Endothelial cell of umbilical vein (primary cell): ENCODE data around the gene FLNB. TPM values are rescaled to one million over a fixed set of nuclear protein-coding genes. Genes with fewer than 3 reads are reported as not detected.

Experiments
- BruUV-seq: library from RNA; stranded (reverse); fragments of 400-500 nt; replicated peaks from 2 replicates; lab custom pipeline; 2021; lab: Mats Ljungman, UMichigan
- CTCF ChIA-PET: fragments of 300-600, 350-600 bp; sonication (Branson Sonifier 250); formaldehyde crosslinking; loops from one replicate; lab custom pipeline; 2021; ENCODE audit warnings: antibody characterized with exemption, inconsistent platforms; lab: Charles Lee
- POLR2A ChIA-PET: fragments of 300-600, 350-600 bp; sonication (Branson Sonifier 250); formaldehyde crosslinking; loops from one replicate; lab custom pipeline; 2021; ENCODE audit warnings: antibody characterized with exemption, inconsistent platforms; lab: Charles Lee
- DNase-seq: peaks from one replicate; pipeline ENCODE4 v3.0.0-alpha.2; 2011; ENCODE audit warnings: low read depth, low spot score
- FAIRE-seq: peaks from 2 replicates; lab custom pipeline; 2011; peaks lifted over from hg19 to GRCh38; lab: Jason Lieb, UNC
- H2AFZ ChIP-seq: 2 replicates; pipeline ENCODE4 v1.6.0; 2012; ENCODE audit warnings: low read depth, low read length, control low read depth, inconsistent platforms
- H3K27ac ChIP-seq: 2 replicates; pipeline ENCODE4 v1.5.1; 2011; ENCODE audit warnings: low read depth, mild to moderate bottlenecking, control low read depth, low read length, moderate library complexity; ENCODE audit not compliant: insufficient read depth
- H3K27me3 ChIP-seq, 2 experiments: 2 replicates each; pipeline versions ENCODE4 v1.6.0 to v1.6.1; 2011; ENCODE audit warnings: low read length in 2 of 2, mixed read lengths in 1 of 2; ENCODE audit not compliant: control insufficient read depth in 2 of 2, insufficient read depth in 2 of 2
- H3K36me3 ChIP-seq, 2 experiments: 2 replicates in 1 of 2; 3 replicates in 1 of 2; pipeline ENCODE4 v1.5.1; 2011; ENCODE audit warnings: low read length in 2 of 2, mild to moderate bottlenecking in 1 of 2, moderate library complexity in 1 of 2; ENCODE audit not compliant: control insufficient read depth in 2 of 2, insufficient read depth in 2 of 2; ENCODE audit errors: extremely low read depth in 1 of 2
- H3K4me1 ChIP-seq: 3 replicates; pipeline ENCODE4 v1.5.1; 2011; ENCODE audit warnings: mild to moderate bottlenecking, low read length; ENCODE audit not compliant: control insufficient read depth, insufficient read depth; ENCODE audit errors: extremely low read depth
- H3K4me2 ChIP-seq: 2 replicates; pipeline ENCODE4 v1.6.1; 2011; ENCODE audit warnings: low read length, control low read depth, mixed read lengths; ENCODE audit not compliant: insufficient read depth
- H3K4me3 ChIP-seq, 3 experiments: fragments of 200-600 bp in 1 of 3; sonication (generic), shearing (Covaris generic) in 1 of 3; replicated peaks in 1 of 3; 2 replicates each; pipeline ENCODE4 v1.5.1; 2011 to 2016; ENCODE audit warnings: control low read depth in 3 of 3, low read length in 3 of 3, mild to moderate bottlenecking in 2 of 3, inconsistent platforms in 1 of 3, low read depth in 1 of 3, moderate library complexity in 1 of 3; ENCODE audit not compliant: insufficient read depth in 1 of 3
- H3K79me2 ChIP-seq: 2 replicates; pipeline ENCODE4 v1.6.0; 2012; ENCODE audit warnings: low read length, inconsistent platforms; ENCODE audit not compliant: control insufficient read depth, insufficient read depth
- H3K9ac ChIP-seq: replicated peaks from 2 replicates; pipeline ENCODE3; 2011; ENCODE audit warnings: low read length, control low read depth; ENCODE audit not compliant: insufficient read depth; ENCODE audit errors: extremely low read depth
- H3K9me1 ChIP-seq: replicated peaks from 3 replicates; pipeline ENCODE4 v1.6.0; 2011; ENCODE audit warnings: mild to moderate bottlenecking, low read length; ENCODE audit not compliant: control insufficient read depth, insufficient read depth; ENCODE audit errors: extremely low read depth
- H3K9me3 ChIP-seq: replicated peaks from 2 replicates; pipeline ENCODE4 v1.5.1; 2012; ENCODE audit warnings: low read length, inconsistent platforms; ENCODE audit not compliant: control insufficient read depth, insufficient read depth
- H4K20me1 ChIP-seq: replicated peaks from 2 replicates; pipeline ENCODE3; 2011; ENCODE audit warnings: mild to moderate bottlenecking, low read length; ENCODE audit not compliant: control insufficient read depth, insufficient read depth; ENCODE audit errors: extremely low read depth
- GATA2 ChIP-seq: IDR thresholded peaks from 2 replicates; pipeline ENCODE4 v1.7.0; 2011; ENCODE audit warnings: low read depth, mild to moderate bottlenecking, moderate library complexity, mixed read lengths, low read length; ENCODE audit not compliant: insufficient read length, insufficient read depth
- POLR2A ChIP-seq: IDR thresholded peaks from 2 replicates; pipeline ENCODE4 v1.6.1; 2012; ENCODE audit warnings: low read depth, mild to moderate bottlenecking, control low read depth, low read length
- POLR2AphosphoS5 ChIP-seq: IDR thresholded peaks from 2 replicates; pipeline ENCODE4 v1.6.1; 2012; ENCODE audit warnings: low read depth, mild to moderate bottlenecking, control low read depth, low read length, moderate library complexity; ENCODE audit not compliant: insufficient read depth
- dilution Hi-C: fragments of 300-500 bp; cut with MboI; formaldehyde crosslinking; loops from one replicate; pipeline ENCODE4 v1.15.0; 2019; ENCODE audit warnings: low sequenced_read_pairs; ENCODE audit not compliant: extremely low pct_ligation_motif_present
- intact Hi-C: fragments of 100-400 bp; cut with micrococcal nuclease; formaldehyde crosslinking; loops from one replicate; pipeline ENCODE4 v1.10.0; 2022
- polyA plus RNA-seq, 4 experiments: library from polyadenylated mRNA; depleted of rRNA in 3 of 4; stranded (reverse) in 3 of 4; unstranded in 1 of 4; fragments of >200 nt; gene quantifications; 2 replicates each; pipeline versions ENCODE4 v1.2.1 to v1.2.3, GENCODE V29; 2011 to 2012; ENCODE audit warnings: missing spikeins in 1 of 4
- total RNA-seq: library from RNA; stranded (reverse); gene quantifications from 2 replicates; pipeline ENCODE4 v1.2.3, GENCODE V29; 2021
- TF ChIP-seq, protein P1 (sequence below), 2 donors: IDR thresholded peaks; 1 replicate in 1 of 2; 2 replicates in 1 of 2; pipeline ENCODE4 v1.5.1; 2011; ENCODE audit warnings: low read length in 2 of 2, mild to moderate bottlenecking in 2 of 2, moderate library complexity in 2 of 2, control low read depth in 1 of 2, inconsistent platforms in 1 of 2, low read depth in 1 of 2; ENCODE audit not compliant: insufficient read depth in 1 of 2; ENCODE audit errors: extremely low read depth in 1 of 2

FLNB gene
- total and polyA plus RNA-seq, 2 donors (not counting 3 experiments of a cell fraction or from before 2014, with no cell fraction given): 479 to 670 TPM

DNA sequence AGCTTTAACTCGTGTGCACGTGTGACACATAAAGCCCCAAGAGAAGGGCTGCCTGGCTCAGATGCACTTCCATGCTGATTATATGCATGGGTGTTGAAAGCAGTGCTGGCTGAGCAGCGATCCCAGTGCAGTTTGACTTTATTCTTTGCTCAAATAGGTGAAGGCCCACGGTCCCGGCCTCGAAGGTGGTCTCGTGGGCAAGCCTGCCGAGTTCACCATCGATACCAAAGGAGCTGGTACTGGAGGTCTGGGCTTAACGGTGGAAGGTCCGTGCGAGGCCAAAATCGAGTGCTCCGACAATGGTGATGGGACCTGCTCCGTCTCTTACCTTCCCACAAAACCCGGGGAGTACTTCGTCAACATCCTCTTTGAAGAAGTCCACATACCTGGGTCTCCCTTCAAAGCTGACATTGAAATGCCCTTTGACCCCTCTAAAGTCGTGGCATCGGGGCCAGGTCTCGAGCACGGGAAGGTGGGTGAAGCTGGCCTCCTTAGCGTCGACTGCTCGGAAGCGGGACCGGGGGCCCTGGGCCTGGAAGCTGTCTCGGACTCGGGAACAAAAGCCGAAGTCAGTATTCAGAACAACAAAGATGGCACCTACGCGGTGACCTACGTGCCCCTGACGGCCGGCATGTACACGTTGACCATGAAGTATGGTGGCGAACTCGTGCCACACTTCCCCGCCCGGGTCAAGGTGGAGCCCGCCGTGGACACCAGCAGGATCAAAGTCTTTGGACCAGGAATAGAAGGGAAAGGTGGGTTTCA, 114.9 kb downstream of the FLNB start:
- DNase-seq: no peak
- BruUV-seq: TSS peak; percentile 90
- peaks cover 26% of the 10 kb centered on the region for H3K4me1 ChIP-seq
- no peak overlapping the region for H3K4me2 ChIP-seq
- no peak overlapping the region for H3K4me3 ChIP-seq
- peaks cover 57 to 80% of the 10 kb centered on the region in 2 experiments for H3K36me3 ChIP-seq
- dilution Hi-C loops: no loop called here
- H2AFZ ChIP-seq: no peak overlapping the region
- H3K9me1 ChIP-seq: no peaks in the 10 kb centered on the region
- H3K27ac ChIP-seq: no peak overlapping the region
- no peak for TF ChIP-seq POLR2A
- peak; percentile 39 for TF ChIP-seq POLR2AphosphoS5
- H3K9me3 ChIP-seq: no peaks in the 10 kb centered on the region
- FAIRE-seq: no peak
- H3K9ac ChIP-seq: no peak overlapping the region
- intact Hi-C loops: no loop called here
- no peaks in the 10 kb centered on the region for H3K27me3 ChIP-seq
- no peaks in the 10 kb centered on the region for H4K20me1 ChIP-seq
- POLR2A ChIA-PET: no interaction called here
- peaks cover 60% of the 10 kb centered on the region for H3K79me2 ChIP-seq
- CTCF ChIA-PET: interaction anchor here (0.9 kb wide), 1 partner anchor 14 kb away, joined by 3 read pairs; no protein-coding TSS in a partner anchor

DNA sequence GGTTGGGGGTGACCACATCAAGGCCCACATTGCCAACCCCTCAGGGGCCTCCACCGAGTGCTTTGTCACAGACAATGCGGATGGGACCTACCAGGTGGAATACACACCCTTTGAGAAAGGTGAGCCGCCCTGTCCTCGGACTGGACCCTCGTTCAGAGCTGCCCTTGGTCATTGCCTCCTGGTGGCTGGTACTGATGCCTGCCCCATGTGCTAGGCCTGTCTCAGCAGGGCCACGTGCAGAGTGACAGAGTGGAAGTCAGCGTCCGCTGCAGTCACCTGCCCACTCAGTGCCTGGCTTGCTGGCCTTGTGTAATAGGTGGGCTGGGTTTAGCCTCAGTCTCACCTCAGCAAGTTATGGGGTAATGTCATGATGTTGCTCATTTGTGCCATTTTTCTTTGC, 116.2 kb downstream of the FLNB start:
- Histone ChIP-seq H3K4me3 (no peak overlapping the region), H3K4me2 (no peak overlapping the region), H3K9me3 (no peaks in the 10 kb centered on the region), H3K79me2 (peaks cover 61% of the 10 kb centered on the region), H3K27me3 (no peaks in the 10 kb centered on the region), H3K9me1 (no peaks in the 10 kb centered on the region), H3K4me1 (peaks cover 13% of the 10 kb centered on the region), H3K36me3 (peaks cover 58 to 81% of the 10 kb centered on the region in 2 experiments), H2AFZ (no peak overlapping the region), H4K20me1 (peaks cover 2% of the 10 kb centered on the region), H3K9ac (no peak overlapping the region), H3K27ac (no peak overlapping the region)
- intact Hi-C loops (no loop called here), dilution Hi-C loops (no loop called here)
- no peak for DNase-seq
- ChIA-PET POLR2A (no interaction called here), CTCF (no interaction called here)
- TF ChIP-seq, protein P1, sequence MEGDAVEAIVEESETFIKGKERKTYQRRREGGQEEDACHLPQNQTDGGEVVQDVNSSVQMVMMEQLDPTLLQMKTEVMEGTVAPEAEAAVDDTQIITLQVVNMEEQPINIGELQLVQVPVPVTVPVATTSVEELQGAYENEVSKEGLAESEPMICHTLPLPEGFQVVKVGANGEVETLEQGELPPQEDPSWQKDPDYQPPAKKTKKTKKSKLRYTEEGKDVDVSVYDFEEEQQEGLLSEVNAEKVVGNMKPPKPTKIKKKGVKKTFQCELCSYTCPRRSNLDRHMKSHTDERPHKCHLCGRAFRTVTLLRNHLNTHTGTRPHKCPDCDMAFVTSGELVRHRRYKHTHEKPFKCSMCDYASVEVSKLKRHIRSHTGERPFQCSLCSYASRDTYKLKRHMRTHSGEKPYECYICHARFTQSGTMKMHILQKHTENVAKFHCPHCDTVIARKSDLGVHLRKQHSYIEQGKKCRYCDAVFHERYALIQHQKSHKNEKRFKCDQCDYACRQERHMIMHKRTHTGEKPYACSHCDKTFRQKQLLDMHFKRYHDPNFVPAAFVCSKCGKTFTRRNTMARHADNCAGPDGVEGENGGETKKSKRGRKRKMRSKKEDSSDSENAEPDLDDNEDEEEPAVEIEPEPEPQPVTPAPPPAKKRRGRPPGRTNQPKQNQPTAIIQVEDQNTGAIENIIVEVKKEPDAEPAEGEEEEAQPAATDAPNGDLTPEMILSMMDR (IDR thresholded peaks at IDR 0.05; ENCODE audit: extremely low read depth in 1 of 2, insufficient read depth in 1 of 2, low read depth in 1 of 2, low read length in 2 of 2): peak in 1 of 2 donors; percentile 2
- no peak for TF ChIP-seq GATA2
- peak; percentile 7 for TF ChIP-seq POLR2AphosphoS5
- BruUV-seq: no TSS peak
- no peak for FAIRE-seq
